ENCODE data around the gene GPR17. TPM values are rescaled to one million over a fixed set of nuclear protein-coding genes. Genes with fewer than 3 reads are reported as not detected.
A peak's percentile ranks its signal among the peaks of the same experiment; 100 is the strongest.

GPR17 gene
- total and polyA plus RNA-seq, 9 of the 15 experiments (the other 6 are each of a cell fraction or from before 2014, with no cell fraction given), result not detected

DNA sequence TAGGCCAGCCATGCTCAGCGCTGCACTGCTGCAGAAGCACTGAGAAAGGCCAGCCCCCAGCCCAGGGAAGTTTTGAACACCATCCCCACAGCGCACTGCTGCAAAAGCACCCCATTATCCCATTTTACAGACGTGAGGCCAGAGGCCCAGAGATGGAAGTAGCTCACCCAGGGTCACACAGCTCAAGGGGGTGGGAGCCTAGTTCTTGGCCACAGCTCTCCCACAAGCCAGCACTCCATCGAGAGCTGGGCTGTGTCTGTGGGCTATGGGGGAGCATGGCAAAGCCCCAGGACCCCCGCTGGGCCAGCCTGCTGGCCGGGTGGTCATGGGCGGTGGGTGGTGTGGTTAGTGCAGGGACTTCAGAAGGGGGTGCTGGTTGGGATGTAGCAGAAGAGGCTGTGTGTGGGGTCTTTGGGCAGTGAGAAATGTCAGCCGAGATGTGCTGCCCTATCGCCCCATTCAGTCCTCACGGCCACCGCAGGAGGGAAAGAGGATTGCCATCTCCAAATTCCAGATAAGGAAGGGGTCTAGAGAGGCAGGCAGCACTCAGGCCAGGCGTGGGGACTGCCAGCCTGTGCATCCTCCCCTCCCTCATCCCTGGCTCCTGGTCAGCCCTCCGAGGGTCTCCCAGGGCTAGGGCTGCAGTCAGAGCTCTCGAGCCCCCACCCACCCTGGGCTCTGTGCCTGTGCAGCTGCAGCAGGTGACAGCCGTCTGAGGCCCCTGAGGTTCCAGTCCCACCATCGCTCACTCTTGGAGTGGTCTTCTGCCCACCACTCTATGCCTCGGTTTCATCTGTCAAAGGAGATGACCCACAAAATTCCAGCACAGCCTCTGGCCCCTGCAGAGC, 17.0 kb upstream of the GPR17 start:
- Histone ChIP-seq H3K36me3 (ENCODE audit: control insufficient read depth, insufficient read depth, low read length) (no peaks in the 10 kb centered on the region), H3K9me3 (replicated peaks; ENCODE audit: control insufficient read depth, insufficient read depth, low read depth, low read length) (no peaks in the 10 kb centered on the region), H3K4me2 (ENCODE audit: insufficient read depth, low read length) (no peak overlapping the region), H3K27me3 (ENCODE audit: control insufficient read depth in 2 of 2, insufficient read depth in 2 of 2, low read length in 2 of 2) (peaks cover 29 to 94% of the 10 kb centered on the region in 2 experiments; a peak in 4 of 5 replicates), H4K20me1 (replicated peaks; ENCODE audit: control insufficient read depth, insufficient read depth, low read length) (peaks cover 8% of the 10 kb centered on the region; the same call in 1 of the 2 replicates), H3K4me3 (no peak overlapping the region), H3K27ac (ENCODE audit: extremely low read depth, low read depth, low read length) (no peak overlapping the region), H3K79me2 (ENCODE audit: control insufficient read depth, insufficient read depth, low read length) (no peaks in the 10 kb centered on the region), H2AFZ (ENCODE audit: low read depth, low read length) (no peak overlapping the region), H3K9me1 (ENCODE audit: control insufficient read depth, insufficient read depth, low read length) (no peaks in the 10 kb centered on the region), H3K9ac (ENCODE audit: insufficient read depth in 1 of 2, low read depth in 2 of 2, low read length in 2 of 2) (no peak overlapping the region; a peak in 1 of 4 replicates), H3K4me1 (replicated peaks in 1 of 2; ENCODE audit: control insufficient read depth in 2 of 2, insufficient read depth in 2 of 2, low read length in 2 of 2) (peaks cover 0 to 41% of the 10 kb centered on the region in 2 experiments; a peak in 2 of 5 replicates)
- ATAC-seq (no peak), FAIRE-seq (no peak), DNase-seq (ENCODE audit: extremely low read depth in 1 of 4, low spot score in 3 of 4) (no peak)
- ChIA-PET CTCF (ENCODE audit: low intra/inter-chr PET ratio) (no interaction called here), POLR2A (interaction anchor here (0.7 to 1.0 kb wide), 3 partner anchors 13 to 78 kb away, joined by 3 to 4 read pairs (median 3); no protein-coding TSS in a partner anchor)
- no TSS peak for BruUV-seq (replicated peaks)
- TF ChIP-seq, protein P1, sequence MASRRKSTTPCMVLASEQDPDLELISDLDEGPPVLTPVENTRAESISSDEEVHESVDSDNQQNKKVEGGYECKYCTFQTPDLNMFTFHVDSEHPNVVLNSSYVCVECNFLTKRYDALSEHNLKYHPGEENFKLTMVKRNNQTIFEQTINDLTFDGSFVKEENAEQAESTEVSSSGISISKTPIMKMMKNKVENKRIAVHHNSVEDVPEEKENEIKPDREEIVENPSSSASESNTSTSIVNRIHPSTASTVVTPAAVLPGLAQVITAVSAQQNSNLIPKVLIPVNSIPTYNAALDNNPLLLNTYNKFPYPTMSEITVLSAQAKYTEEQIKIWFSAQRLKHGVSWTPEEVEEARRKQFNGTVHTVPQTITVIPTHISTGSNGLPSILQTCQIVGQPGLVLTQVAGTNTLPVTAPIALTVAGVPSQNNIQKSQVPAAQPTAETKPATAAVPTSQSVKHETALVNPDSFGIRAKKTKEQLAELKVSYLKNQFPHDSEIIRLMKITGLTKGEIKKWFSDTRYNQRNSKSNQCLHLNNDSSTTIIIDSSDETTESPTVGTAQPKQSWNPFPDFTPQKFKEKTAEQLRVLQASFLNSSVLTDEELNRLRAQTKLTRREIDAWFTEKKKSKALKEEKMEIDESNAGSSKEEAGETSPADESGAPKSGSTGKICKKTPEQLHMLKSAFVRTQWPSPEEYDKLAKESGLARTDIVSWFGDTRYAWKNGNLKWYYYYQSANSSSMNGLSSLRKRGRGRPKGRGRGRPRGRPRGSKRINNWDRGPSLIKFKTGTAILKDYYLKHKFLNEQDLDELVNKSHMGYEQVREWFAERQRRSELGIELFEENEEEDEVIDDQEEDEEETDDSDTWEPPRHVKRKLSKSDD (conservative IDR thresholded peaks at IDR 0.05; ENCODE audit: low read length), result no peak
- TF ChIP-seq VEZF1 (CRISPR knock-in tag; IDR thresholded peaks at IDR 0.05) (no peak), IRF9 (tag; IDR thresholded peaks at IDR 0.05) (no peak), ZFP36 (IDR thresholded peaks at IDR 0.05; ENCODE audit: low read depth, low read length, partially characterized antibody) (peak; percentile 8), TRIM25 (IDR thresholded peaks at IDR 0.05; ENCODE audit: borderline replicate concordance) (no peak), YY1 (IDR thresholded peaks at IDR 0.05; ENCODE audit: borderline replicate concordance in 1 of 3, control insufficient read depth in 1 of 3, extremely low read depth in 1 of 3, insufficient read depth in 3 of 3, insufficient read length in 1 of 3, insufficient replicate concordance in 2 of 3, low read depth in 1 of 3, low read length in 2 of 3) (no peak), GATAD2B (IDR thresholded peaks at IDR 0.05; ENCODE audit: borderline replicate concordance) (no peak)
- intact Hi-C loops (cut with micrococcal nuclease), result no loop called here
- 2% methylated on average over 17 of the region's 17 CpGs for WGBS (ENCODE audit: insufficient coverage, low coverage, missing lambda C conversion rate)
- in situ Hi-C loops (cut with MboI), result no loop called here

Measured in K562 (cell line).